ENCODE data around the gene CNTNAP2.
"Not testable (repeated sequence)": the region's sequence is repeated elsewhere in the genome, so short reads cannot be mapped to it uniquely, and the experiment has no call there.

Gene CNTNAP2

GRCh38 chr7:148028165-148028564 is 1911.6 kb downstream of the CNTNAP2 start:
- DNase-seq (ENCODE audit: low read depth) = no peak

GRCh38 chr7:148031019-148031418 is 1914.4 kb downstream of the CNTNAP2 start:
- no peak for DNase-seq (ENCODE audit: low read depth)

- DNase-seq (ENCODE audit: low read depth) = no peak
Measured at GRCh38 chr7:148031811-148032210, 1915.2 kb downstream of the CNTNAP2 start.

GRCh38 chr7:148035950-148036349 is 1919.3 kb downstream of the CNTNAP2 start:
- DNase-seq (ENCODE audit: low read depth) = no peak

- DNase-seq (ENCODE audit: low read depth) = no peak
Measured at GRCh38 chr7:148037044-148037443, 1920.4 kb downstream of the CNTNAP2 start.

GRCh38 chr7:148041156-148041555 is 1924.6 kb downstream of the CNTNAP2 start:
- no peak for DNase-seq (ENCODE audit: low read depth)

- no peak for DNase-seq (ENCODE audit: low read depth)
Measured at GRCh38 chr7:148042935-148043631, 1926.5 kb downstream of the CNTNAP2 start.

- no peak for DNase-seq (ENCODE audit: low read depth)
Measured at GRCh38 chr7:148044173-148044572, 1927.6 kb downstream of the CNTNAP2 start.

GRCh38 chr7:148045521-148045920 is 1928.9 kb downstream of the CNTNAP2 start:
- no peak for DNase-seq (ENCODE audit: low read depth)

- no peak for DNase-seq (ENCODE audit: low read depth)
Measured at GRCh38 chr7:148049068-148049467, 1932.5 kb downstream of the CNTNAP2 start.

- DNase-seq (ENCODE audit: low read depth) = no peak
Measured at GRCh38 chr7:148050492-148051158, 1934.0 kb downstream of the CNTNAP2 start.

- DNase-seq (ENCODE audit: low read depth) = no peak
Measured at GRCh38 chr7:148056406-148056805, 1939.8 kb downstream of the CNTNAP2 start.

- no peak for DNase-seq (ENCODE audit: low read depth)
Measured at GRCh38 chr7:148058092-148058491, 1941.5 kb downstream of the CNTNAP2 start.

GRCh38 chr7:148058753-148059152 is 1942.2 kb downstream of the CNTNAP2 start:
- no peak for DNase-seq (ENCODE audit: low read depth)

GRCh38 chr7:148060724-148061123 is 1944.1 kb downstream of the CNTNAP2 start:
- no peak for DNase-seq (ENCODE audit: low read depth)

GRCh38 chr7:148078111-148078510 is 1961.5 kb downstream of the CNTNAP2 start:
- not testable (repeated sequence) for DNase-seq (ENCODE audit: low read depth)

- DNase-seq (ENCODE audit: low read depth) = no peak
Measured at GRCh38 chr7:148079206-148080080, 1962.8 kb downstream of the CNTNAP2 start.

- no peak for DNase-seq (ENCODE audit: low read depth)
Measured at GRCh38 chr7:148083448-148083847, 1966.8 kb downstream of the CNTNAP2 start.

GRCh38 chr7:148084138-148084537 is 1967.5 kb downstream of the CNTNAP2 start:
- DNase-seq (ENCODE audit: low read depth) = no peak

- no peak for DNase-seq (ENCODE audit: low read depth)
Measured at GRCh38 chr7:148091882-148092281, 1975.3 kb downstream of the CNTNAP2 start.

GRCh38 chr7:148093375-148094166 is 1977.0 kb downstream of the CNTNAP2 start:
- no peak for DNase-seq (ENCODE audit: low read depth)

GRCh38 chr7:148095066-148095465 is 1978.5 kb downstream of the CNTNAP2 start:
- DNase-seq (ENCODE audit: low read depth) = no peak
